GM23248 (cell line): Measurements from ENCODE around the gene TCEAL2.

Experiments used
- EZH2 ChIP-seq: fragments of 200-600 bp; sonication (generic); IDR thresholded peaks from 2 replicates; pipeline ENCODE4 v1.6.1; 2018; ENCODE audit warnings: antibody characterized with exemption, mild to moderate bottlenecking; ENCODE audit not compliant: insufficient read depth, poor library complexity, severe bottlenecking
- EZH2phosphoT487 ChIP-seq: fragments of 200-600 bp; sonication (generic); IDR thresholded peaks from 2 replicates; pipeline ENCODE4 v1.6.1; 2018; ENCODE audit warnings: antibody characterized with exemption, moderate library complexity, mild to moderate bottlenecking, low read depth; ENCODE audit not compliant: insufficient read depth

- no peak for TF ChIP-seq EZH2phosphoT487
- TF ChIP-seq EZH2 = no peak
Observed at GRCh38 chrX:102077426-102077825, 48.1 kb upstream of the TCEAL2 start.
